Upper lobe of left lung (tissue), 6 donors: Measurements from ENCODE around the gene CLSTN2. TPM values are rescaled to one million over a fixed set of nuclear protein-coding genes. Genes with fewer than 3 reads are reported as not detected.

Experiments
- ATAC-seq, 2 donors: fragments of 200-7000 bp; cut with Tn5 transposase; one replicate each; pipeline ENCODE4 v1.9.1; 2022; ENCODE audit warnings: mild to moderate bottlenecking in 2 of 2, moderate library complexity in 2 of 2; ENCODE audit not compliant: low FRiP score in 2 of 2
- DNase-seq, 2 donors: peaks; one replicate each; pipeline ENCODE4 v3.0.0-alpha.2; 2019 to 2020
- H3K27ac ChIP-seq, 4 donors: fragments of 200-600 bp; sonication (generic); one replicate each; pipeline ENCODE4 v1.5.1; 2016 to 2019
- H3K27me3 ChIP-seq, 4 donors: fragments of 200-600 bp; sonication (generic); one replicate each; pipeline ENCODE4 v1.5.1; 2017 to 2019
- H3K36me3 ChIP-seq, 4 donors: fragments of 200-600 bp; sonication (generic); one replicate each; pipeline ENCODE4 v1.5.1; 2016 to 2019
- H3K4me1 ChIP-seq, 4 donors: fragments of 200-600 bp; sonication (generic); one replicate each; pipeline ENCODE4 v1.5.1; 2018 to 2019
- H3K4me3 ChIP-seq, 4 donors: fragments of 200-600 bp; sonication (generic); one replicate each; pipeline ENCODE4 v1.5.1; 2017 to 2019; ENCODE audit warnings: mild to moderate bottlenecking in 2 of 4, moderate library complexity in 1 of 4
- H3K9me3 ChIP-seq, 4 donors: fragments of 200-600 bp; sonication (generic); one replicate each; pipeline ENCODE4 v1.5.1; 2018 to 2019
- EP300 ChIP-seq, 4 donors: sonication (generic); formaldehyde crosslinking; IDR thresholded peaks; one replicate each; pipeline ENCODE4 v1.5.1; 2017; ENCODE audit warnings: antibody characterized with exemption in 4 of 4, control low read depth in 2 of 4
- POLR2A ChIP-seq, 4 donors: fragments of 450-650 bp; IDR thresholded peaks; one replicate each; pipeline ENCODE4 v1.5.1; 2016 to 2017; ENCODE audit warnings: antibody characterized with exemption in 4 of 4, mild to moderate bottlenecking in 2 of 4
- POLR2AphosphoS5 ChIP-seq, 2 donors: sonication (generic); formaldehyde crosslinking; IDR thresholded peaks; one replicate each; pipeline ENCODE4 v1.5.1; 2017; ENCODE audit warnings: antibody characterized with exemption in 2 of 2
- WGBS, 2 donors: methylation state at CpG; one replicate each; pipeline ENCODE4 v1.1.5; 2017 to 2018; 5-methylcytosine and 5-hydroxymethylcytosine counted together
- total RNA-seq, 6 donors: library from RNA; depleted of rRNA in 4 of 6; stranded (reverse); fragments of >200 nt in 4 of 6; gene quantifications; one replicate each; pipeline versions ENCODE4 v1.1.0 to v1.2.1, GENCODE V29; 2016 to 2021
- TF ChIP-seq, protein P1 (sequence below), 6 experiments: fragments of 450-650 bp in 4 of 6; fragments of 200-600 bp in 2 of 6; sonication (generic) in 2 of 6; IDR thresholded peaks; one replicate each; pipeline ENCODE4 v1.5.1; 2016 to 2019; ENCODE audit warnings: antibody characterized with exemption in 6 of 6
- donor health status: DM: no; HTN: no; CAD: no; lungs with moderate emphysema.
- donor health status: DM: no; HTN: yes; CAD: no; lungs with severe emphysema.

The CLSTN2 gene
- total RNA-seq, 6 donors from 2014 or later: 1.0 to 4.3 (median 1.6) TPM

DNA sequence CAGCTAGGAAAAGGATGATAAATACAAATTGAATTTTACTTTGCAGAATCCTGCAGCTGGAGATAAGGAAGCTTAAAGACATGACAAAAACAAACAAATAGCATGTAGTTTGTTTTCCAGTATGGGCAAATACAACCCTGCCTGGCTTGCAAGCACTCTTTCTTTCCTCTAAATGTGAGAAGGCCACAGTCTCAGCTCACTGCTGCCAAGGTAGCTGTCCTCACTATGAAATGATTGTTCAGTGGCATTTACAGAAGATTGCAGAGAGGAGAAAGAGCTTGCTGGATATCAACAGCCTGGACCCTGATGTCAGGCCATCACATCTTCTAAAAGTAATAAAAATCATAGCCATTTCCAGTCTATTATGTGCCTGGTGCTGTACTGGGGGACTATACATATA lies 262.0 kb downstream of the CLSTN2 start:
- H3K9me3 ChIP-seq: no peaks in the 10 kb centered on the region

DNA sequence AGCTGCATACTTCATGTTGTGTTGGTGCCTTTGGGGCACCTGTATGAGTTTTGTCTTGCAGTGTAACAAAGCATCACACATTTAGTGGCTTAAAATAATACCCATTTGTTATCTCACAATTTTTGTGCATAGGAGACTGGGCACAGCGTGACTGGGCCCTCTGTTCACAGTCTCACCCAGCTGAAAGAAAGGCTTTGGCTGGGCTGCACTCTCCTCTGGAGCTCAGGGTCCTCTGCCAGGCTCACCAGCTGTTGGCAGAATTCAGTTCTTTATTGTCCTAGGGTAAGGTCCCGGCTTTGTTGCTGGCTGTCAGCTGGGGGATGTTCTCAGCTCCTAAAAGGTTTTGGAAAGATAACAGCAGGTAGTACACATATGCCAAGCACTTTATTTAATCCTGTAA lies 263.3 kb downstream of the CLSTN2 start:
- WGBS, 2 donors: 17 to 61% methylated on average over 1 to 2 of the region's 2 CpGs
- no peaks in the 10 kb centered on the region for H3K36me3 ChIP-seq
- H3K27me3 ChIP-seq: no peaks in the 10 kb centered on the region
- no peak overlapping the region for H3K27ac ChIP-seq
- H3K4me3 ChIP-seq: no peak overlapping the region
- TF ChIP-seq EP300 (IDR thresholded peaks at IDR 0.05) (no peak), POLR2AphosphoS5 (IDR thresholded peaks at IDR 0.05) (no peak), POLR2A (IDR thresholded peaks at IDR 0.05) (no peak)
- TF ChIP-seq, protein P1, sequence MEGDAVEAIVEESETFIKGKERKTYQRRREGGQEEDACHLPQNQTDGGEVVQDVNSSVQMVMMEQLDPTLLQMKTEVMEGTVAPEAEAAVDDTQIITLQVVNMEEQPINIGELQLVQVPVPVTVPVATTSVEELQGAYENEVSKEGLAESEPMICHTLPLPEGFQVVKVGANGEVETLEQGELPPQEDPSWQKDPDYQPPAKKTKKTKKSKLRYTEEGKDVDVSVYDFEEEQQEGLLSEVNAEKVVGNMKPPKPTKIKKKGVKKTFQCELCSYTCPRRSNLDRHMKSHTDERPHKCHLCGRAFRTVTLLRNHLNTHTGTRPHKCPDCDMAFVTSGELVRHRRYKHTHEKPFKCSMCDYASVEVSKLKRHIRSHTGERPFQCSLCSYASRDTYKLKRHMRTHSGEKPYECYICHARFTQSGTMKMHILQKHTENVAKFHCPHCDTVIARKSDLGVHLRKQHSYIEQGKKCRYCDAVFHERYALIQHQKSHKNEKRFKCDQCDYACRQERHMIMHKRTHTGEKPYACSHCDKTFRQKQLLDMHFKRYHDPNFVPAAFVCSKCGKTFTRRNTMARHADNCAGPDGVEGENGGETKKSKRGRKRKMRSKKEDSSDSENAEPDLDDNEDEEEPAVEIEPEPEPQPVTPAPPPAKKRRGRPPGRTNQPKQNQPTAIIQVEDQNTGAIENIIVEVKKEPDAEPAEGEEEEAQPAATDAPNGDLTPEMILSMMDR (IDR thresholded peaks at IDR 0.05): no peak
- H3K9me3 ChIP-seq: no peaks in the 10 kb centered on the region
- H3K4me1 ChIP-seq: no peaks in the 10 kb centered on the region
- DNase-seq (no peak), ATAC-seq (no peak)

More for the DNA sequence above, 262.0 kb downstream of the CLSTN2 start:
- H3K27ac ChIP-seq: no peak overlapping the region
- DNase-seq (no peak), ATAC-seq (no peak)
- H3K36me3 ChIP-seq: no peaks in the 10 kb centered on the region
- no peaks in the 10 kb centered on the region for H3K27me3 ChIP-seq
- no peak overlapping the region for H3K4me3 ChIP-seq
- H3K4me1 ChIP-seq: no peaks in the 10 kb centered on the region
- TF ChIP-seq POLR2AphosphoS5 (IDR thresholded peaks at IDR 0.05) (no peak), EP300 (IDR thresholded peaks at IDR 0.05) (no peak), POLR2A (IDR thresholded peaks at IDR 0.05) (no peak)
- TF ChIP-seq, protein P1 (IDR thresholded peaks at IDR 0.05): no peak

DNA sequence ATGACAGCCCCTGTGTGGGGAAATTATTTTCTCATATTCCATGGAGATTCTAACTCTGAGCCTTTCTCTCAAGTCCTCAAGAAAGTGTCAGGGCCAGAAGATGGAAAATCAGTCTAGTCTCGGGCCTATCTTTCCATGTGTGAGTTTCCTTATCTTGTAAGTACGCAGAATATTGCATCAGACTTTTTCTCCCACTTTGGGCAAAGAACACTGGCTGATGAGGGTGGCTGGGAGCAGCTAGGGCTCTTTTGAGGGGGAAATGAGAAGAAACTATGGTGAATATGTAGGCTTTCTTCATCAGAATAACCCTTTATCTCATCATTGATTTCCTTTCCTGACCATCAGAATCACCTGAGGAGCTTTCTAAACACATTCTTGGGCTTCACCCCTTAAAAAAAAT lies 264.0 kb downstream of the CLSTN2 start:
- WGBS, 2 donors: 75 to 83% methylated on average over 2 of the region's 2 CpGs
- no peaks in the 10 kb centered on the region for H3K9me3 ChIP-seq
- no peak overlapping the region for H3K4me3 ChIP-seq
- H3K27me3 ChIP-seq: no peaks in the 10 kb centered on the region
- DNase-seq: no peak
- H3K4me1 ChIP-seq: no peaks in the 10 kb centered on the region
- ATAC-seq: no peak
- H3K36me3 ChIP-seq: no peaks in the 10 kb centered on the region
- TF ChIP-seq EP300 (IDR thresholded peaks at IDR 0.05): no peak
- TF ChIP-seq POLR2A (IDR thresholded peaks at IDR 0.05): no peak
- no peak for TF ChIP-seq POLR2AphosphoS5 (IDR thresholded peaks at IDR 0.05)
- TF ChIP-seq, protein P1 (IDR thresholded peaks at IDR 0.05): no peak
- no peak overlapping the region for H3K27ac ChIP-seq

DNA sequence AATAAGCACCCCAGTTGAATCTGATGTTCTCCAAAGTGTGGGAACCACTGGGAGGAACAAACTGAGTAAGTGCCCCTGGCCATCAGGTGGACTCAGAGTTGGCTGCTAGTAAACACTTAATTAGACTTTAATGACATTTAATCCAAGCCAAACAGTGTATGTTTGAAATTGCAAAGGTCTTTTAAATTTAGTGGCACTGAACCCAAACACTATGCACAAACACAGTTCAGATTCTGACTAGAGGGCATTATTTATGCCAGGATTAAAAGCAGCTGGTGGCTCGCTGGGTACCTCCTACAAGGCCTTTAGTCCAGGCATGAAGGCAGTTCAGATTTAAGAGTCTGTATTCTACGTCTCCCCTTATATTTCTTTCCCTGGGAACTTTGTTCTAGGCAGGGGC lies 264.8 kb downstream of the CLSTN2 start:
- H3K27me3 ChIP-seq: no peaks in the 10 kb centered on the region
- no peak for ATAC-seq

GRCh38 chr3:140203510-140203909 lies 268.5 kb downstream of the CLSTN2 start:
- H3K27ac ChIP-seq: no peak overlapping the region
- DNase-seq (no peak), ATAC-seq (no peak)
- no peaks in the 10 kb centered on the region for H3K27me3 ChIP-seq
- peaks cover 0 to 3% (median 0%) of the 10 kb centered on the region in 4 donors for H3K4me1 ChIP-seq
- no peak for TF ChIP-seq POLR2AphosphoS5 (IDR thresholded peaks at IDR 0.05)
- TF ChIP-seq EP300 (IDR thresholded peaks at IDR 0.05): no peak
- TF ChIP-seq, protein P1 (IDR thresholded peaks at IDR 0.05): no peak
- no peak for TF ChIP-seq POLR2A (IDR thresholded peaks at IDR 0.05)
- no peaks in the 10 kb centered on the region for H3K36me3 ChIP-seq
- no peak overlapping the region for H3K4me3 ChIP-seq
- 47 to 48% methylated on average over 4 of the region's 4 CpGs for WGBS, 2 donors
- no peaks in the 10 kb centered on the region for H3K9me3 ChIP-seq

More for the DNA sequence above, 264.8 kb downstream of the CLSTN2 start:
- WGBS, 2 donors: 72 to 80% methylated on average over 2 of the region's 2 CpGs
- no peak for DNase-seq
- TF ChIP-seq POLR2AphosphoS5 (IDR thresholded peaks at IDR 0.05): no peak
- no peak for TF ChIP-seq EP300 (IDR thresholded peaks at IDR 0.05)
- no peak for TF ChIP-seq POLR2A (IDR thresholded peaks at IDR 0.05)
- TF ChIP-seq, protein P1 (IDR thresholded peaks at IDR 0.05): no peak
- Histone ChIP-seq H3K9me3 (no peaks in the 10 kb centered on the region), H3K27ac (no peak overlapping the region), H3K36me3 (no peaks in the 10 kb centered on the region), H3K4me1 (no peaks in the 10 kb centered on the region), H3K4me3 (no peak overlapping the region)
